OCI-LY1 (cell line): Measurements from ENCODE around the gene ANKRD2.

ENCODE experiments used
- H2AFZ ChIP-seq: fragments of 200-600 bp; sonication (generic), shearing (Covaris generic); 2 replicates; pipeline ENCODE4 v1.6.0; 2014; ENCODE audit warnings: antibody characterized with exemption, mild to moderate bottlenecking, low read length
- H3F3A ChIP-seq: fragments of 200-600 bp; sonication (generic), shearing (Covaris generic); 2 replicates; pipeline ENCODE4 v1.6.0; 2014; ENCODE audit warnings: mild to moderate bottlenecking, antibody characterized with exemption, low read length, moderate library complexity; ENCODE audit not compliant: insufficient read depth
- H3K27ac ChIP-seq: fragments of 200-600 bp; sonication (generic); 2 replicates; pipeline ENCODE4 v1.5.1; 2014; ENCODE audit warnings: low read length, mixed run types, mild to moderate bottlenecking, low read depth; ENCODE audit not compliant: poor library complexity, severe bottlenecking
- H3K27me3 ChIP-seq: fragments of 200-600 bp; sonication (generic); 2 replicates; pipeline ENCODE4 v1.6.0; 2014; ENCODE audit warnings: antibody characterized with exemption, mild to moderate bottlenecking, low read length, moderate library complexity; ENCODE audit not compliant: insufficient read depth
- H3K36me3 ChIP-seq: fragments of 200-600 bp; sonication (generic); 2 replicates; pipeline ENCODE4 v1.6.1; 2014; ENCODE audit warnings: mild to moderate bottlenecking, antibody characterized with exemption, low read length, moderate library complexity, mixed read lengths; ENCODE audit not compliant: insufficient read depth
- H3K4me1 ChIP-seq: fragments of 200-600 bp; sonication (generic); 2 replicates; pipeline ENCODE4 v1.5.1; 2014; ENCODE audit warnings: mild to moderate bottlenecking, low read length, moderate library complexity; ENCODE audit not compliant: insufficient read depth, severe bottlenecking
- H3K4me2 ChIP-seq: fragments of 200-600 bp; sonication (generic), shearing (Covaris generic); 2 replicates; pipeline ENCODE4 v1.6.1; 2014; ENCODE audit warnings: low read length
- H3K4me3 ChIP-seq: fragments of 200-600 bp; sonication (generic); 2 replicates; pipeline ENCODE4 v1.5.1; 2014; ENCODE audit warnings: low read length, low read depth, mild to moderate bottlenecking, mixed read lengths; ENCODE audit not compliant: poor library complexity, severe bottlenecking
- H3K79me2 ChIP-seq: fragments of 200-600 bp; shearing (Covaris generic); 2 replicates; pipeline ENCODE4 v1.6.1; 2016; ENCODE audit warnings: mixed run types, low read length, mixed read lengths; ENCODE audit not compliant: insufficient read depth
- H3K9ac ChIP-seq: fragments of 200-600 bp; sonication (generic), shearing (Covaris generic); 2 replicates; pipeline ENCODE4 v1.6.1; 2014; ENCODE audit warnings: mild to moderate bottlenecking, low read length, mixed read lengths
- H3K9me2 ChIP-seq: fragments of 200-600 bp; sonication (generic), shearing (Covaris generic); 2 replicates; pipeline ENCODE4 v1.6.1; 2014; ENCODE audit warnings: low read depth, mild to moderate bottlenecking, low read length, mixed read lengths
- H3K9me3 ChIP-seq: fragments of 200-600 bp; shearing (Covaris generic); 2 replicates; pipeline ENCODE4 v1.6.1; 2014; ENCODE audit warnings: low read length, mixed read lengths
- H4K20me1 ChIP-seq: fragments of 200-600 bp; sonication (generic), shearing (Covaris generic); 2 replicates; pipeline ENCODE4 v1.6.0; 2016; ENCODE audit warnings: mild to moderate bottlenecking, low read length; ENCODE audit not compliant: insufficient read depth
- EZH2 ChIP-seq: fragments of 200-600 bp; sonication (generic), shearing (Covaris generic); IDR thresholded peaks from 2 replicates; pipeline ENCODE4 v1.8.0; 2017; ENCODE audit warnings: borderline replicate concordance, mixed run types, mild to moderate bottlenecking, antibody characterized with exemption, low read length, moderate library complexity, mixed read lengths
- TF ChIP-seq, protein P1 (sequence below): fragments of 200-600 bp; sonication (generic), shearing (Covaris generic); IDR thresholded peaks from 2 replicates; pipeline ENCODE4 v1.5.1; 2017; ENCODE audit warnings: mild to moderate bottlenecking, antibody characterized with exemption, low read length, moderate library complexity, mixed read lengths

Gene ANKRD2

GRCh38 chr10:97547962-97548361 lies 24.6 kb upstream of the ANKRD2 start:
- TF ChIP-seq, protein P1, sequence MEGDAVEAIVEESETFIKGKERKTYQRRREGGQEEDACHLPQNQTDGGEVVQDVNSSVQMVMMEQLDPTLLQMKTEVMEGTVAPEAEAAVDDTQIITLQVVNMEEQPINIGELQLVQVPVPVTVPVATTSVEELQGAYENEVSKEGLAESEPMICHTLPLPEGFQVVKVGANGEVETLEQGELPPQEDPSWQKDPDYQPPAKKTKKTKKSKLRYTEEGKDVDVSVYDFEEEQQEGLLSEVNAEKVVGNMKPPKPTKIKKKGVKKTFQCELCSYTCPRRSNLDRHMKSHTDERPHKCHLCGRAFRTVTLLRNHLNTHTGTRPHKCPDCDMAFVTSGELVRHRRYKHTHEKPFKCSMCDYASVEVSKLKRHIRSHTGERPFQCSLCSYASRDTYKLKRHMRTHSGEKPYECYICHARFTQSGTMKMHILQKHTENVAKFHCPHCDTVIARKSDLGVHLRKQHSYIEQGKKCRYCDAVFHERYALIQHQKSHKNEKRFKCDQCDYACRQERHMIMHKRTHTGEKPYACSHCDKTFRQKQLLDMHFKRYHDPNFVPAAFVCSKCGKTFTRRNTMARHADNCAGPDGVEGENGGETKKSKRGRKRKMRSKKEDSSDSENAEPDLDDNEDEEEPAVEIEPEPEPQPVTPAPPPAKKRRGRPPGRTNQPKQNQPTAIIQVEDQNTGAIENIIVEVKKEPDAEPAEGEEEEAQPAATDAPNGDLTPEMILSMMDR = no peak
- no peak for TF ChIP-seq EZH2
- H2AFZ ChIP-seq = no peak overlapping the region
- no peaks in the 10 kb centered on the region for H3K36me3 ChIP-seq
- H3K9me3 ChIP-seq = no peaks in the 10 kb centered on the region
- no peaks in the 10 kb centered on the region for H3F3A ChIP-seq
- no peaks in the 10 kb centered on the region for H3K79me2 ChIP-seq
- H3K4me2 ChIP-seq = no peak overlapping the region
- H3K9me2 ChIP-seq = no peaks in the 10 kb centered on the region
- H3K27ac ChIP-seq = no peak overlapping the region
- H3K4me1 ChIP-seq = no peaks in the 10 kb centered on the region
- H3K9ac ChIP-seq = no peak overlapping the region
- H3K27me3 ChIP-seq = no peaks in the 10 kb centered on the region
- H4K20me1 ChIP-seq = no peaks in the 10 kb centered on the region
- H3K4me3 ChIP-seq = no peak overlapping the region

- no peaks in the 10 kb centered on the region for H3K9me3 ChIP-seq
- H3F3A ChIP-seq = no peaks in the 10 kb centered on the region
- H3K36me3 ChIP-seq = no peaks in the 10 kb centered on the region
- H3K27ac ChIP-seq = no peak overlapping the region
- no peak overlapping the region for H3K4me3 ChIP-seq
- H3K79me2 ChIP-seq = no peaks in the 10 kb centered on the region
- no peaks in the 10 kb centered on the region for H3K27me3 ChIP-seq
- no peaks in the 10 kb centered on the region for H3K9me2 ChIP-seq
- TF ChIP-seq, protein P1 = no peak
- no peak for TF ChIP-seq EZH2
- no peak overlapping the region for H3K4me2 ChIP-seq
- no peak overlapping the region for H3K9ac ChIP-seq
- no peaks in the 10 kb centered on the region for H3K4me1 ChIP-seq
- H2AFZ ChIP-seq = no peak overlapping the region
- H4K20me1 ChIP-seq = no peaks in the 10 kb centered on the region
These were observed 23.6 kb upstream of the ANKRD2 start for GRCh38 chr10:97548828-97549455.

GRCh38 chr10:97549587-97550322 lies 22.8 kb upstream of the ANKRD2 start:
- Histone ChIP-seq H3K4me1 (no peaks in the 10 kb centered on the region), H2AFZ (no peak overlapping the region), H3K4me2 (no peak overlapping the region), H3K27ac (no peak overlapping the region), H3K36me3 (no peaks in the 10 kb centered on the region), H3K79me2 (no peaks in the 10 kb centered on the region), H3K27me3 (no peaks in the 10 kb centered on the region), H3K9me3 (no peaks in the 10 kb centered on the region), H3K9me2 (no peaks in the 10 kb centered on the region), H4K20me1 (no peaks in the 10 kb centered on the region), H3K9ac (no peak overlapping the region), H3F3A (no peaks in the 10 kb centered on the region), H3K4me3 (no peak overlapping the region)
- TF ChIP-seq, protein P1 = no peak
- TF ChIP-seq EZH2 = no peak
